Coronary artery (tissue), 2 donors: ENCODE data around the gene ZCWPW2.

Experiments used
- DNase-seq: peaks from one replicate; pipeline ENCODE4 v3.0.0-alpha.2; 2017; ENCODE audit warnings: low spot score
- H3K27ac ChIP-seq, 2 donors: fragments of 200-600 bp; sonication (generic); one replicate each; pipeline ENCODE4 v1.5.1; 2016 to 2019
- H3K4me3 ChIP-seq: fragments of 200-600 bp; sonication (generic); 2 replicates; pipeline ENCODE4 v1.5.1; 2016; ENCODE audit warnings: mild to moderate bottlenecking, moderate library complexity
- TF ChIP-seq, protein P1 (sequence below): fragments of 200-600 bp; sonication (generic); IDR thresholded peaks from one replicate; pipeline ENCODE4 v1.5.1; 2019; ENCODE audit warnings: antibody characterized with exemption

The ZCWPW2 gene

DNA sequence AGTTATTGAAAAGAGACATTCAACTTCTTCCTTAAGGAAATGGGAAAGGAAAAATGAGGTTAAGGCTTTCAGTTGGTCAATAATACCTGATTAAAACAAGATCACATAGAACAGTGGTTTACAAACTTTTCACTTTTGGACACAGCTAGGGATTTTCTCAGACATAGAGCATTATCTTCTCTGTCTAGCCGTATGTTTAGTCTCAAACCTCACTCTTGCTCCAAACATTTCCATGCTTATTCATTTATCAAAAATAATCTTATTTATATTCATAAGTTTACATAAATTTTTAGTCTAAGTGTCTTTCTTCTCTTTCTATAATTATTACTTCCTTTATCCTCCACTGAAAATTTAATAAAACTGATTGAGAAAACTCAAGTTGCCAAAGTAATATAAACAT, 114.3 kb downstream of the ZCWPW2 start:
- no peak for DNase-seq
- H3K27ac ChIP-seq = no peak overlapping the region
- H3K4me3 ChIP-seq = no peak overlapping the region
- TF ChIP-seq, protein P1, sequence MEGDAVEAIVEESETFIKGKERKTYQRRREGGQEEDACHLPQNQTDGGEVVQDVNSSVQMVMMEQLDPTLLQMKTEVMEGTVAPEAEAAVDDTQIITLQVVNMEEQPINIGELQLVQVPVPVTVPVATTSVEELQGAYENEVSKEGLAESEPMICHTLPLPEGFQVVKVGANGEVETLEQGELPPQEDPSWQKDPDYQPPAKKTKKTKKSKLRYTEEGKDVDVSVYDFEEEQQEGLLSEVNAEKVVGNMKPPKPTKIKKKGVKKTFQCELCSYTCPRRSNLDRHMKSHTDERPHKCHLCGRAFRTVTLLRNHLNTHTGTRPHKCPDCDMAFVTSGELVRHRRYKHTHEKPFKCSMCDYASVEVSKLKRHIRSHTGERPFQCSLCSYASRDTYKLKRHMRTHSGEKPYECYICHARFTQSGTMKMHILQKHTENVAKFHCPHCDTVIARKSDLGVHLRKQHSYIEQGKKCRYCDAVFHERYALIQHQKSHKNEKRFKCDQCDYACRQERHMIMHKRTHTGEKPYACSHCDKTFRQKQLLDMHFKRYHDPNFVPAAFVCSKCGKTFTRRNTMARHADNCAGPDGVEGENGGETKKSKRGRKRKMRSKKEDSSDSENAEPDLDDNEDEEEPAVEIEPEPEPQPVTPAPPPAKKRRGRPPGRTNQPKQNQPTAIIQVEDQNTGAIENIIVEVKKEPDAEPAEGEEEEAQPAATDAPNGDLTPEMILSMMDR = no peak

DNA sequence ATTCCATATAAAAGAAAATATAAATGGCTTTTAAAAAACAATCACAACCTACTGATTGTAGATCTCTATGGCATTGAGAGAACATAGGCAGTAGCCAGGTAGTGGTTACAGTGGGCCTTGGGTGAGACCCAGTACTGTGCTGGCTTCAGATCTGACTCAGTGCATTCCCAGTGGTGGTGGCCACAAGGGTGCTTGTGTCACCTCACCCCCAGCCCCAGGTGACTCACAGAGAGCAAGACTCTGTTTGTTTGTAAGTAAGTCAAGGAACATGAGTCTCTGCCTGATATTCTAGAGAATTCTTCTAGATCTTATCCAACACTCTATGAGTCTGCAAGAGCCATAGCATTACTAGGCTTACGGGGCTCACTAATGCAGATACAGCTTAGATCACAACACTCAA, 118.9 kb downstream of the ZCWPW2 start:
- Histone ChIP-seq H3K4me3 (no peak overlapping the region), H3K27ac (no peak overlapping the region)
- TF ChIP-seq, protein P1 = no peak
- DNase-seq = no peak

DNA sequence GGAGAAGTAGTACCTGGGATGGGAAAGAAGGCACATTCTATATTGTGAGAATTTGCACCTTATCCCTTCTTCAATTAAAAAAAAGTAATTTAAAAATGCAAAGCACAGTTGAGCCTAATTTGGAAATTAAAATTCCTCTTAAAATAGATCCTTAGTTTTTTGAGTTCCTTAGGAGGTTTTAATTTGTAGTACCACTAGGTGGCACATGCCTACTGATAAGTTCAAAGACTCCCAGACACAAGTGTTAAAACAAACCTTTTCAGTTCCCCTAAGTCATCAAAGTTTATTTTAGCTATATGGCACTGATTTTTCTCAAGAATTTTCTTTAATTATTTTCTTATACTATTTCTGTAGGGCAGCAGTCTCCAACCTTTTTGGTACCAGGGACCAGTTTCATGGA, 127.7 kb downstream of the ZCWPW2 start:
- TF ChIP-seq, protein P1 = no peak
- no peak for DNase-seq
- Histone ChIP-seq H3K4me3 (no peak overlapping the region), H3K27ac (no peak overlapping the region)

DNA sequence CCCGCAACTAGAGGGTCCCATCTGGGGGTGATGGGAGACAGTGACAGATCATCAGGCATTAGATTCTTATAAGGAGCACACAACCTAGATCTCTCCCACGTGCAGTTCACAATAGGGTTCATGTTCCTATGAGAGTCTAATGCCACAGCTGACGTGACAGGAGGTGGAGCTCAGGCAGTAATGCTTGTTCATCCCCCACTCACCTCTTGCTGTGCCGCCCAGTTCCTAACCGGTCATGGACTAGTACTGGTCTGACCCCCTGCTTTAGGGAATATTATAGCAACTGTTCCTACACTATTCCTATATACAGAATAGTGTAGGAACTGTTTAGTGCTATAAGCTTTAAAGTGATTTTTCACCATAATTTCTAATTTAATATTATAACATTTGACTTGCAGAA, 128.2 kb downstream of the ZCWPW2 start:
- Histone ChIP-seq H3K27ac (no peak overlapping the region), H3K4me3 (no peak overlapping the region)
- TF ChIP-seq, protein P1 = no peak
- DNase-seq = no peak

DNA sequence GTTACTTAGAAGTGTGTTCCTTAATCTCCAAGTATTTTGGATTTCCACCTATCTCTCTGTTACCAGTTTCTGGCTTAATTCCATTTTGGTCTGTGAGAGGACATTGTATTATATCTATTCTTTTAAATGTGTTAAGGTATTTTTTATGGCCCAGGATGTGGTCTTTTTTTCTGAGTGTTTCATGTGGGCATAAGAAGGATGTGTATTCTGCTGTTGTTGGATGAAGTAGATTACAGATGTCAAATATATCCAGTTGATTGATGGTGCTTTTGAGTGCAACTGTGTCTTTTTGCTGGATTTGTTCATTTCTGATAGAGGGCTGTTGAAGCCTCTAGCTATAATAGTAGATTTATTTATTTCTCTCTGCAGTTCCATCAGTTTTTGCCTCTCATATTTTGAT, 136.6 kb downstream of the ZCWPW2 start:
- no peak for DNase-seq
- TF ChIP-seq, protein P1 = no peak
- H3K27ac ChIP-seq = no peak overlapping the region
- H3K4me3 ChIP-seq = no peak overlapping the region

DNA sequence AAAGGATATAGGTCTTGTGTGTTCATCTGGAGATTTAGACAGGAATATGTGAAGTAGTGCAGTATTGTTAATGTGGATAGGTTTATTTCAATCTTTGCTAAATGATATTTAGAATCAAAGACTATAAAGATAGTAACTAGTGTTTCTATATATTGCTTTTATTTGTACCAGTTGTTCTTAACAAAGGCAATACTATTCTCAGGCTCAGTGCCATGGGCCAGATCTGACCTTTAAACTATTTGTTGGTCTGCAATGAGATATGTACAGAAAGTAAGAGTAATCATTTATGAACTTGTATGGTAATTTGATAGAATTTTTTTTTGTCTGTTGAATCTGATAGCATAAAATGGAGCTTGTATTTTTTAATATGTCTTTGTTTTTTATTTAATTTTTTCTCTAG, 146.8 kb downstream of the ZCWPW2 start:
- Histone ChIP-seq H3K4me3 (no peak overlapping the region), H3K27ac (no peak overlapping the region)
- TF ChIP-seq, protein P1 = no peak
- no peak for DNase-seq

DNA sequence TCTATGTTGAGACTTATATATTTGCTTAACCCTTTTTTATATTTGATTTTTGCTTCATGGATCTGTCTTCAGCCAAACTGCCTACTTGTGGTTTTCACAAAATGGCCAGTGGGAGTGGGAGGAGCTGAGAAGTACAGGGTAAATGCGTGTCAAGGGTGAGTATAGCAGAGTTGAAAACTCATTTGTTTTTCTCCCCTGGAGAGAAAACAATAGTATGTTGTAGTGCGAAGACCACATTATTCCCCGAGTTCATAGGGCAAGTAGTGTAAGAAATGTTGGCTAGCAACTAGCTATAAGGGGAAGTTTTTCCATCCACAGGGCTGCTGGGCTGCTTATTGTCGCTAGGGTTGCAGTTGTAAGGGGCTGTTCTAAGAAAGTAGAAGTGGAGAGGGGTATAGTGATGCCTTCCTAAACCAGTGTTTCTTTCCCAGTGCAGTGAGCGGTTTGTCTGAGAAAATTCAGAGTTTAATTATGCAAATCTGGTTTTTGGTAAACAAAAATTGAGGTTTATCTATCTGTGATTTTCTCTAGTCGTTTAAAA, 153.9 kb downstream of the ZCWPW2 start:
- Histone ChIP-seq H3K4me3 (no peak overlapping the region), H3K27ac (no peak overlapping the region)
- TF ChIP-seq, protein P1 = no peak
- no peak for DNase-seq
